Activated T-helper 9 cell treated with anti-CD3 and anti-CD28 coated beads, Interleukin-2, amount 50 U/mL, for 16 hours (primary cell): Measurements from ENCODE around the gene CFLAR.

Experiments used
- DNase-seq: peaks from one replicate; pipeline ENCODE4 v3.0.0-alpha.2; 2020; ENCODE audit warnings: low read depth

CFLAR gene

GRCh38 chr2:201219328-201220096, 103.5 kb downstream of the CFLAR start:
- no peak for DNase-seq

- DNase-seq: no peak
These were observed 104.2 kb downstream of the CFLAR start for GRCh38 chr2:201220102-201220570.

- no peak for DNase-seq
These were observed 107.4 kb downstream of the CFLAR start for GRCh38 chr2:201223089-201224073.
